ENCODE results near the gene RAG2.

DNA sequence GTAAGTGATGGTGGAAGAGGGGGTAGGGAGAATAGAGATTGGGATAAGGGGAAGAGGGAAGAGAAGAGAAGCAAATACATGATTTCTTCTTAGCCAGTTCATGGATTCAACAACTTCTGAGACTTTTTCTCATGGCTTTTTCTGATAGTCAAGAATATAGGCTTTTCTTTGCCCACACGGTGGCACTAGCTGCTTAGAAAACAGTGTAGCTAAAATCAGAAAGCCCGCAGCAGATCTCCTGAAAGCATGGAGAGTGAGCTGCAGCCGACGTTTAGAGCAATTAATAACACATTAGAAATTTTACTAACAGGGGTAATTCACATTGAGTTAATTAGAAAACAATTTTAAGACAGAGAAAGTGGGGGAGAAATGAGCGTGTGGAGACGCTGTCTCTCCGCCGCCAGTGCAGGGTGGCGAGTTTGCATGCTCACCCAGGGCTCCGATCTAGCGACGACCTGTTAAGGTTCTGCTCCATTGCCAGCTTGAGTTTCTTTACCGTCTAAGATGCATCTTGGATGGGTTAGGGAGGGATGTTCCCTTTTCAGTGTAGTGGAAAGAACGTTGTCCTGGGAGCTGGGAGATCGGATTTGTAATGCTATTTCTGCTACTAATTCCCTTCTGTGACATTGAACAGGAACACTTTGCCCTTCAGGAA lies 33.5 kb downstream of the RAG2 start:
- TF ChIP-seq EZH2 (IDR thresholded peaks at IDR 0.05; ENCODE audit: borderline replicate concordance, low read depth, low read length, severe bottlenecking) (no peak), POLR2A (IDR thresholded peaks at IDR 0.05; ENCODE audit: low read depth, low read length) (no peak), FOS (IDR thresholded peaks at IDR 0.05; ENCODE audit: borderline replicate concordance, insufficient read depth, low read length) (no peak), POLR2AphosphoS5 (IDR thresholded peaks at IDR 0.05; ENCODE audit: insufficient read depth, low read depth, low read length) (no peak), JUN (IDR thresholded peaks at IDR 0.05; ENCODE audit: borderline replicate concordance, insufficient read depth, insufficient read length, low read depth) (no peak), MYC (IDR thresholded peaks at IDR 0.05; ENCODE audit: low read depth, low read length) (no peak)
- TF ChIP-seq, protein P1, sequence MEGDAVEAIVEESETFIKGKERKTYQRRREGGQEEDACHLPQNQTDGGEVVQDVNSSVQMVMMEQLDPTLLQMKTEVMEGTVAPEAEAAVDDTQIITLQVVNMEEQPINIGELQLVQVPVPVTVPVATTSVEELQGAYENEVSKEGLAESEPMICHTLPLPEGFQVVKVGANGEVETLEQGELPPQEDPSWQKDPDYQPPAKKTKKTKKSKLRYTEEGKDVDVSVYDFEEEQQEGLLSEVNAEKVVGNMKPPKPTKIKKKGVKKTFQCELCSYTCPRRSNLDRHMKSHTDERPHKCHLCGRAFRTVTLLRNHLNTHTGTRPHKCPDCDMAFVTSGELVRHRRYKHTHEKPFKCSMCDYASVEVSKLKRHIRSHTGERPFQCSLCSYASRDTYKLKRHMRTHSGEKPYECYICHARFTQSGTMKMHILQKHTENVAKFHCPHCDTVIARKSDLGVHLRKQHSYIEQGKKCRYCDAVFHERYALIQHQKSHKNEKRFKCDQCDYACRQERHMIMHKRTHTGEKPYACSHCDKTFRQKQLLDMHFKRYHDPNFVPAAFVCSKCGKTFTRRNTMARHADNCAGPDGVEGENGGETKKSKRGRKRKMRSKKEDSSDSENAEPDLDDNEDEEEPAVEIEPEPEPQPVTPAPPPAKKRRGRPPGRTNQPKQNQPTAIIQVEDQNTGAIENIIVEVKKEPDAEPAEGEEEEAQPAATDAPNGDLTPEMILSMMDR (IDR thresholded peaks at IDR 0.05; ENCODE audit: extremely low read depth in 1 of 2, insufficient read depth in 1 of 2, low read depth in 1 of 2, low read length in 2 of 2): peak; percentile 42 to 54
- TF ChIP-seq, protein P2, sequence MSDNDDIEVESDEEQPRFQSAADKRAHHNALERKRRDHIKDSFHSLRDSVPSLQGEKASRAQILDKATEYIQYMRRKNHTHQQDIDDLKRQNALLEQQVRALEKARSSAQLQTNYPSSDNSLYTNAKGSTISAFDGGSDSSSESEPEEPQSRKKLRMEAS (IDR thresholded peaks at IDR 0.05; ENCODE audit: insufficient read depth, insufficient read length): no peak

Measured in endothelial cell of umbilical vein (primary cell).